ENCODE measurements around the gene NUBP2. TPM values are rescaled to one million over a fixed set of nuclear protein-coding genes. Genes with fewer than 3 reads are reported as not detected.

Gene NUBP2
- total and polyA plus RNA-seq, 10 of the 15 experiments (the other 5 are each of a cell fraction or from before 2014, with no cell fraction given) = 1.9 to 129 (median 51.7) TPM

DNA sequence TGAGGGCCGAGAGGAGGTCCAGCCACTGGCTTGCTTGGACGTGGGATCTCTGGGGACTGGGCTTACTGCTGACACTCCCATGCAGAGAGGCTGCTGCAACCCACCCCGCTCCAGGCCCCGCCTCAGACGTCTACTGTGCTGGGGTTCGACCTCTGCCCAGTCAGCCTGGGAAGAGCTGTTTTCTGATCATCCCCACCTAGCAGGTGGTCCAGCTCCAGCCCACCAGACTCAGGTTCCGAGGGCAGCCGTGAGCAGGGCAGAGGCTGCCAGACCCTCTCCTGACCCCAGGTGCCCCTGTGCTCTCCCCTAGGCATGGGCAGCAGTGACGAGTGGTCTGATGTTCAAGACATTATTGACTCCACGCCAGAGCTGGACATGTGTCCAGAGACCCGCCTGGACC is 34.8 kb upstream of the NUBP2 start (continued):
- TF ChIP-seq, protein P1, sequence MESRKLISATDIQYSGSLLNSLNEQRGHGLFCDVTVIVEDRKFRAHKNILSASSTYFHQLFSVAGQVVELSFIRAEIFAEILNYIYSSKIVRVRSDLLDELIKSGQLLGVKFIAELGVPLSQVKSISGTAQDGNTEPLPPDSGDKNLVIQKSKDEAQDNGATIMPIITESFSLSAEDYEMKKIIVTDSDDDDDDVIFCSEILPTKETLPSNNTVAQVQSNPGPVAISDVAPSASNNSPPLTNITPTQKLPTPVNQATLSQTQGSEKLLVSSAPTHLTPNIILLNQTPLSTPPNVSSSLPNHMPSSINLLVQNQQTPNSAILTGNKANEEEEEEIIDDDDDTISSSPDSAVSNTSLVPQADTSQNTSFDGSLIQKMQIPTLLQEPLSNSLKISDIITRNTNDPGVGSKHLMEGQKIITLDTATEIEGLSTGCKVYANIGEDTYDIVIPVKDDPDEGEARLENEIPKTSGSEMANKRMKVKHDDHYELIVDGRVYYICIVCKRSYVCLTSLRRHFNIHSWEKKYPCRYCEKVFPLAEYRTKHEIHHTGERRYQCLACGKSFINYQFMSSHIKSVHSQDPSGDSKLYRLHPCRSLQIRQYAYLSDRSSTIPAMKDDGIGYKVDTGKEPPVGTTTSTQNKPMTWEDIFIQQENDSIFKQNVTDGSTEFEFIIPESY (IDR thresholded peaks at IDR 0.05) = no peak
- TF ChIP-seq KAT2A (conservative IDR thresholded peaks at IDR 0.05; ENCODE audit: control insufficient read depth, low read depth, low read length) = no peak

DNA sequence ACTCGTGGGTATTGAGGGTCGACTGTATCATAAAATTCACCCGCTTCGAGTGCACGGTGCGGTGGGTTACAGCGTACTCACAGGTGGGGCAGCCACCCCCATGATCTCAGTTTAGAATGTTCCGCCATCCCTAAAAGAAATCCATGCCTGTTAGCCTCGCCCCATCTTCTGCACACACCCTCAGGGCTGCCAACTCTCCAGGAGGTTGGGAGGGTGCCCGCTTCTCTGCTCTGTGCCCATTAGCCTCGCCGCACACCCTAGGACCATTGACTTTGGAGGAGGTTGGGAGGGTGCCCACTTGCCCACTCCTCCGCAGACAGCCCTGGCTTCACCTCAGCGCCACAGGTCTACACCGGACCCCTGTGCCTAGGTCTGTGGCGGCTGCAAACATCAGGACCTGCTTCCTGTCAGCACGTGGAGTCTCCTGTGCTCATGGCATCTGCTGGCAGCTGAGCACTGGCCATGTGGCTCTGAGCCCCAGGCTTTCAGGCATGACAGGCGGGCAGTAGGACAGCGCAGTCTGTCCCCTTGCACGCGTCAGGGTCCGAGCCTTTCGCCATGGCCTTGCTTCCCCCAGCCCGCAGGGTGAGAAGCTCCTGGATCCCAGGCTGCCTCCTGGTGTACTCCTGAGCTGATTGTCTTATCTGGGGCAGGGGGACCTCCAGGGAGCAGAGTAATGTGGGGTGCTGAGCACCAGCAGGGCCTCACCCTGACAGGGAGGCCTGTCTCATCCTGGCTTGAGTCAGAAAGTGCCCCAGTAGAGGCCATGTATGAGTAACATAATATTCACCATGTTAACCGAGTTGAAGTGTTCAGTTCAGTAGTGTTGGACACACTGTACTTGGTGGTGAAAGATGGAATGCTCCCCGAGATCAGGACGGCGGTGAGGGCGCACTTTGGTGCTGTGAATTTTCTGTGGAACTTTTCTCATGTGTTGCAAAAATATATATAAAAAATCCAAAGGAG is 33.3 kb upstream of the NUBP2 start:
- ChIA-PET CTCF (no interaction called here), RAD21 (ENCODE audit: unreplicated experiment) (no interaction called here), POLR2A (interaction anchor here (0.6 kb wide), 1 partner anchor 103 kb away, joined by 4 read pairs; no protein-coding TSS in a partner anchor)

More for the DNA sequence above, 33.3 kb upstream of the NUBP2 start:
- in situ Hi-C loops (cut with MboI) = no loop called here
- FAIRE-seq = no peak
- Histone ChIP-seq H3K9me3 (replicated peaks; ENCODE audit: control insufficient read depth, insufficient read depth, low read length) (no peaks in the 10 kb centered on the region), H3K4me2 (ENCODE audit: control insufficient read depth, insufficient read depth) (no peak overlapping the region), H3K4me1 (ENCODE audit: control insufficient read depth, insufficient read depth, low read length) (no peaks in the 10 kb centered on the region), H3K27ac (ENCODE audit: control insufficient read depth, insufficient read depth) (no peak overlapping the region), H3K27me3 (replicated peaks in 1 of 2; ENCODE audit: control insufficient read depth in 2 of 2, insufficient read depth in 2 of 2, low read length in 1 of 2) (no peaks in the 10 kb centered on the region), H2AFZ (ENCODE audit: control insufficient read depth, low read depth, low read length) (no peak overlapping the region), H3K9ac (ENCODE audit: control insufficient read depth, insufficient read depth, low read length) (no peak overlapping the region), H4K20me1 (ENCODE audit: control insufficient read depth, insufficient read depth) (no peaks in the 10 kb centered on the region), H3K36me3 (ENCODE audit: control insufficient read depth in 2 of 2, insufficient read depth in 2 of 2, low read length in 1 of 2) (peaks cover 10 to 12% of the 10 kb centered on the region in 2 experiments), H3K4me3 (no peak overlapping the region), H3K79me2 (ENCODE audit: control insufficient read depth, insufficient read depth, low read length) (no peaks in the 10 kb centered on the region)
- intact Hi-C loops (cut with micrococcal nuclease; ENCODE audit: unreplicated experiment) = no loop called here
- no peak for DNase-seq (ENCODE audit: low read depth, low spot score)
- no TSS peak for BruUV-seq (replicated peaks)
- 91% methylated on average over 29 of the region's 29 CpGs for WGBS (ENCODE audit: insufficient coverage, insufficient replicate concordance, low lambda C conversion rate, missing lambda C conversion rate)
- SMC1A ChIA-PET (ENCODE audit: uncharacterized antibody, unreplicated experiment) = no interaction called here
- no peak for ATAC-seq
- TF ChIP-seq NR2C1 (IDR thresholded peaks at IDR 0.05) (no peak), FOXK2 (IDR thresholded peaks at IDR 0.05) (no peak), POLR2A (IDR thresholded peaks at IDR 0.05; ENCODE audit: low read depth, low read length) (0 out of 2 replicates have a peak, but pooled peaks have one; percentile 50), ZNF274 (IDR thresholded peaks at IDR 0.05; ENCODE audit: insufficient read depth, insufficient read length) (no peak), BCL11A (IDR thresholded peaks at IDR 0.05; ENCODE audit: low read depth, low read length) (no peak)
- TF ChIP-seq, protein P2, sequence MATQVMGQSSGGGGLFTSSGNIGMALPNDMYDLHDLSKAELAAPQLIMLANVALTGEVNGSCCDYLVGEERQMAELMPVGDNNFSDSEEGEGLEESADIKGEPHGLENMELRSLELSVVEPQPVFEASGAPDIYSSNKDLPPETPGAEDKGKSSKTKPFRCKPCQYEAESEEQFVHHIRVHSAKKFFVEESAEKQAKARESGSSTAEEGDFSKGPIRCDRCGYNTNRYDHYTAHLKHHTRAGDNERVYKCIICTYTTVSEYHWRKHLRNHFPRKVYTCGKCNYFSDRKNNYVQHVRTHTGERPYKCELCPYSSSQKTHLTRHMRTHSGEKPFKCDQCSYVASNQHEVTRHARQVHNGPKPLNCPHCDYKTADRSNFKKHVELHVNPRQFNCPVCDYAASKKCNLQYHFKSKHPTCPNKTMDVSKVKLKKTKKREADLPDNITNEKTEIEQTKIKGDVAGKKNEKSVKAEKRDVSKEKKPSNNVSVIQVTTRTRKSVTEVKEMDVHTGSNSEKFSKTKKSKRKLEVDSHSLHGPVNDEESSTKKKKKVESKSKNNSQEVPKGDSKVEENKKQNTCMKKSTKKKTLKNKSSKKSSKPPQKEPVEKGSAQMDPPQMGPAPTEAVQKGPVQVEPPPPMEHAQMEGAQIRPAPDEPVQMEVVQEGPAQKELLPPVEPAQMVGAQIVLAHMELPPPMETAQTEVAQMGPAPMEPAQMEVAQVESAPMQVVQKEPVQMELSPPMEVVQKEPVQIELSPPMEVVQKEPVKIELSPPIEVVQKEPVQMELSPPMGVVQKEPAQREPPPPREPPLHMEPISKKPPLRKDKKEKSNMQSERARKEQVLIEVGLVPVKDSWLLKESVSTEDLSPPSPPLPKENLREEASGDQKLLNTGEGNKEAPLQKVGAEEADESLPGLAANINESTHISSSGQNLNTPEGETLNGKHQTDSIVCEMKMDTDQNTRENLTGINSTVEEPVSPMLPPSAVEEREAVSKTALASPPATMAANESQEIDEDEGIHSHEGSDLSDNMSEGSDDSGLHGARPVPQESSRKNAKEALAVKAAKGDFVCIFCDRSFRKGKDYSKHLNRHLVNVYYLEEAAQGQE (IDR thresholded peaks at IDR 0.05; ENCODE audit: low read depth, low read length) = no peak
